ENCODE measurements around the gene CDC26. TPM values are rescaled to one million over a fixed set of nuclear protein-coding genes. Genes with fewer than 3 reads are reported as not detected.

Gene CDC26
- total and polyA plus RNA-seq, 2 experiments from 2014 or later = 29.7 to 60.7 TPM

GRCh38 chr9:113316030-113316429, 40.7 kb upstream of the CDC26 start:
- Histone ChIP-seq H3K9me3 (ENCODE audit: low read depth) (no peaks in the 10 kb centered on the region), H3K27ac (no peak overlapping the region), H3K4me1 (ENCODE audit: low read depth) (no peaks in the 10 kb centered on the region), H3K4me3 (no peak overlapping the region), H3K27me3 (no peaks in the 10 kb centered on the region), H3K36me3 (peaks cover 2% of the 10 kb centered on the region)
- no peak for DNase-seq (ENCODE audit: low read depth in 1 of 2, low spot score in 1 of 2)
- no peak for TF ChIP-seq CTCF (IDR thresholded peaks at IDR 0.05; ENCODE audit: low read depth, low read length)

- TF ChIP-seq CTCF (IDR thresholded peaks at IDR 0.05; ENCODE audit: low read depth, low read length) = no peak
- no peak overlapping the region for H3K27ac ChIP-seq
- H3K27me3 ChIP-seq = no peaks in the 10 kb centered on the region
- peaks cover 2% of the 10 kb centered on the region for H3K36me3 ChIP-seq
- H3K4me1 ChIP-seq (ENCODE audit: low read depth) = no peaks in the 10 kb centered on the region
- H3K9me3 ChIP-seq (ENCODE audit: low read depth) = no peaks in the 10 kb centered on the region
- no peak for DNase-seq (ENCODE audit: low read depth in 1 of 2, low spot score in 1 of 2)
- H3K4me3 ChIP-seq = no peak overlapping the region
These were observed 39.9 kb upstream of the CDC26 start for GRCh38 chr9:113315231-113315630.

- DNase-seq (ENCODE audit: low read depth in 1 of 2, low spot score in 1 of 2) = no peak
- Histone ChIP-seq H3K27me3 (no peaks in the 10 kb centered on the region), H3K4me3 (no peak overlapping the region), H3K27ac (no peak overlapping the region), H3K36me3 (no peaks in the 10 kb centered on the region), H3K4me1 (ENCODE audit: low read depth) (no peaks in the 10 kb centered on the region), H3K9me3 (ENCODE audit: low read depth) (no peaks in the 10 kb centered on the region)
- TF ChIP-seq CTCF (IDR thresholded peaks at IDR 0.05; ENCODE audit: low read depth, low read length) = no peak
These were observed 37.9 kb upstream of the CDC26 start for GRCh38 chr9:113313261-113313660.

GRCh38 chr9:113311961-113312360, 36.6 kb upstream of the CDC26 start:
- DNase-seq (ENCODE audit: low read depth in 1 of 2, low spot score in 1 of 2) = no peak

GRCh38 chr9:113310538-113310937, 35.2 kb upstream of the CDC26 start:
- no peaks in the 10 kb centered on the region for H3K4me1 ChIP-seq (ENCODE audit: low read depth)
- no peak for TF ChIP-seq CTCF (IDR thresholded peaks at IDR 0.05; ENCODE audit: low read depth, low read length)

More at GRCh38 chr9:113311961-113312360, 36.6 kb upstream of the CDC26 start:
- no peak overlapping the region for H3K4me3 ChIP-seq
- no peak for TF ChIP-seq CTCF (IDR thresholded peaks at IDR 0.05; ENCODE audit: low read depth, low read length)
- no peaks in the 10 kb centered on the region for H3K27me3 ChIP-seq
- H3K36me3 ChIP-seq = no peaks in the 10 kb centered on the region
- H3K9me3 ChIP-seq (ENCODE audit: low read depth) = no peaks in the 10 kb centered on the region
- H3K4me1 ChIP-seq (ENCODE audit: low read depth) = no peaks in the 10 kb centered on the region
- H3K27ac ChIP-seq = no peak overlapping the region

More at GRCh38 chr9:113310538-113310937, 35.2 kb upstream of the CDC26 start:
- Histone ChIP-seq H3K4me3 (no peak overlapping the region), H3K9me3 (ENCODE audit: low read depth) (no peaks in the 10 kb centered on the region), H3K36me3 (no peaks in the 10 kb centered on the region), H3K27ac (no peak overlapping the region), H3K27me3 (no peaks in the 10 kb centered on the region)
- peak; percentile 12 to 19 for DNase-seq (ENCODE audit: low read depth in 1 of 2, low spot score in 1 of 2)

All from cardiac muscle cell (in vitro differentiated cells and primary cell).